GM19099 (cell line): ENCODE results near the gene FMN2.

Experiments used
- POLR2A ChIP-seq: IDR thresholded peaks from 3 replicates; pipeline ENCODE4 v1.6.1; 2011; ENCODE audit warnings: low read depth; ENCODE audit not compliant: insufficient read length; ENCODE audit errors: extremely low read depth

The FMN2 gene

DNA sequence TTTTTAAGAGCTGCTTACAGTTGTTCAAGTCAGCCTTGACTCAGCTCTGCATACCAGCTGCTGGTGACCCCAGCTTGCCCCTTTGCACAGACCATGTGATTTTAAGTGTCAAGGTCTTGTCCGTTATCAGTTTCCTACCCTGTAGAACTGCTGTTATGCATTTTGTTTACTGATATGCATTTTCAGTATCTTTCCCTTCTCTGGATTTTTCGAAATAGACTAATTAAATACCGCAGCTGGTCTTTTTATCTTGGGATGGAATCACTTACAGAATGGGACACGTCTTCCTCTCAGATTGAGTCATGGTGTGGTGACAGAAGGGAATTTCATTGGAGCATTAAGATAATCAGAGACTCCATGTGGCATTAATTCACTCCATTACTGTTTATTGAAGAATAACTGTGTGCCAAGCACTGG lies 145.6 kb downstream of the FMN2 start:
- TF ChIP-seq POLR2A, result no peak

DNA sequence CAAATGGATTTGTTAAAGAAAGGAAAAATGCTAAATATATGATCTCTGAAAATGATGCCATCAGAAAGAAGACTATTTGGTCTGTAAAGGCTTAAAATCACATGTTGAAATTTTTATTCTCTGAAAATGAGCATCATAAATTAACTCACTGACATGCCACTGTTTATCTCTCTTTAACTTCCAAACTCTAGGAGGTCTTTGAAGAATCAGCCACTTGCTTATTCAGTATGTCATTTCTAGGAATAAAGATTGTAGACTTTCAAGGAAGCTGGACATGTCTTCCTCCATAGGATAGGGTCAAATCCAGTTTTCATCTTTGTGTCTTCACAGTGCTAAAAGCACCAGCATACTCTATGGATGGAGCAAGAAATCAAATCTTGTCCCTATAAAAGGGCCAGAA lies 147.6 kb downstream of the FMN2 start:
- no peak for TF ChIP-seq POLR2A

DNA sequence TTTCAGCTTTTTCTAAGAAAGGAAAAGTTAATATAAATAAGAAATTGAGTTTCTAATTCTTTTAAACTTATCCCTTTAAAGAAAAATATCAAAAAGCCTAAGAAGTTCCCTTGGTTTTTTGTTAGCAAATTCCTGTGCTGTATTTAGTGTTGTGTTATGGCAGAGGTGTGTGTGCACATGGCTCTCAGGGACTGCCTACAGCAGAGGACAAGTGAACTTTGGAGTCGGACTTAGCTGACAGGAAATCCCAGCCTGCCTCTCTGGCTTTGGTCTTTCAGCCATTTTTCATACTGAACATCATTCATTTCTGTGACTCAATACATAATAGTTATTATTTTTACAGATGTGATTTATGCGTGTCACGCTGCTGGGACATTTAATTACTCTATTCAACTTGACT lies 149.6 kb downstream of the FMN2 start:
- TF ChIP-seq POLR2A, result no peak

GRCh38 chr1:240242601-240243144 lies 151.0 kb downstream of the FMN2 start:
- no peak for TF ChIP-seq POLR2A

GRCh38 chr1:240244968-240245628 lies 153.4 kb downstream of the FMN2 start:
- TF ChIP-seq POLR2A, result no peak

GRCh38 chr1:240245629-240246020 lies 153.9 kb downstream of the FMN2 start:
- TF ChIP-seq POLR2A, result no peak

GRCh38 chr1:240247899-240248298 lies 156.2 kb downstream of the FMN2 start:
- TF ChIP-seq POLR2A, result no peak

DNA sequence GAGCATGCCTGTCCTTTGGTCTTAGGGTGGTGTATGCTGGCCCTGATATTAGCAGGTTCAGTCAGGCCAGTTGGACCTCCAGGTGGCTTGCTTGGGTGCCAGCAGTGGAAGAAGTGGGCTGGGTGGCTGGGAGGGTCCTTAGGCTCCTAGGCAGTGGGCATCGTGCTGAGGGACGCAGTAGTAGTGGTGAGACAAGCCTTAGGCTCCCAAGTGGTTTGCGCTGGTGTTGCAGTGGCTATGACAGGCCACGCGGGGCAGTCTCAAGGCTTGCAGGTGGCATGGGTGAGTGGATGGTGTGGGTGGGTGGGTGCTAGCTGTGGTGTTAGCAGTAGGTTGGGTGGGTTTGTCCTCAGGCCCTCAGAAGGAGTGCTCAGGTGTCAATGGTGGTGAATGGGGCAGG lies 162.3 kb downstream of the FMN2 start:
- no peak for TF ChIP-seq POLR2A

DNA sequence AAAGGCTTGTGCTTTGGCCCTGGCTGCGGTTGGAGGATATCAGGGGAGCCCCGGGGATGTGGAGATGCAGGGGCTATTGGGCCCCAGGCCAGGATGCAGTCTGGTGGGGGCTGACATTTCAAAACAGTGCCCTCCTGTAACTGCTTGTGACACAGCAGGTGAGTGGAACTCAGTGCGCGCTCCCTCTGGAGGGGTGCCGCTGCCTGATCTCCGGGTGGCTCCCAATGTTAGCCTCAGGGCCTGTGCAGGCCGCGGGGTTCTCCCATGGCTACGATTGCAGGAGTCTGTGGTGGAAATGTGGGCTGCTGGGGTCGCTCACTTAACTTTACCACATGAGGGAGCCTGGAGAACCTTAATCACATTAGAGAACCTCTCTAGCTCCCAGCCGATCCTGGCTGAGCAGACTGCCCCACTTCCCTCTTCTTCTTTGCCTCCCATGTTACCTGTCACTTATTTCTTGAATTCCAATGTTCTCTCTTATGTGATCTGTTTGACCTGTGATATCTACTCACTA lies 163.2 kb downstream of the FMN2 start:
- no peak for TF ChIP-seq POLR2A

DNA sequence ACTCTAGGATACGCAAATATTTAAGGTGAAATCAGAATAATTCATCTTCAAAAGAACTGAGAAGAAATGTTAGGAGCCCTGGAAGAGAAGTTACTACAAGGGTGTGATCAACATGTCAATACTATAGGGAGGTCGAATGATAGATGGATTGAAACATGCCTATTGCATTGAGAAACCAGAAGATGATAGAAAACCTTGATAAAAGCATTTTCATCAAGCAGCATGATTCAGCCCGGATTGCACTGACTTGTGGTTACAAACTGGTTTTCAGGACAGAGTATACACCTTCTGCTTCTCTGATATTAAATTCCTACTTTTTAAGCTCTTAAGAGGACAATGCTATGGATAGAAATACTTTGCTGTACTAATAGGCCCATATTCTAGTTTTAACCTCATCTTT lies 164.2 kb downstream of the FMN2 start:
- TF ChIP-seq POLR2A, result no peak

GRCh38 chr1:240256836-240257503 lies 165.3 kb downstream of the FMN2 start:
- no peak for TF ChIP-seq POLR2A

GRCh38 chr1:240258910-240259309 lies 167.2 kb downstream of the FMN2 start:
- TF ChIP-seq POLR2A, result no peak

- no peak for TF ChIP-seq POLR2A
Observed at GRCh38 chr1:240271081-240271480, 179.4 kb downstream of the FMN2 start.

- no peak for TF ChIP-seq POLR2A
Observed at GRCh38 chr1:240274569-240274968, 182.9 kb downstream of the FMN2 start.

DNA sequence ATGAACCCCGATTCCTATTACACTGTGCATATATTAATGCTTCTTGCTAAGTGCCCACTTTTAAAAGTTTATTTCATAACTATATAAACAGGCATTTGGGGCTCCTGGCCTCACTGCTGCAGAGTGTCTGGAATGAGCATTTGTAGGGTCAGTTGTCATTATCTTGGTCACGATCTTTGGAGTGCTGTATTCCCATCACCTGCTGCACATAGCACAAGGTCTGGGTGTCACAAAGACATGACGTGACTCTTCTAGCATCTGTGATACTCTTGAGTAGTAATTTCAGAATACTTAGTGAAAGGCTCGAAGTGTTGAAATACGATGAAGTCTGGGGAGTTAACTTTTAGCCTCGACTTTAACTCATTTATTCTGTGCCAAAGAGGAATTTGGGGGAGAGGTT lies 186.4 kb downstream of the FMN2 start:
- no peak for TF ChIP-seq POLR2A
